ENCODE measurements around the gene RPL27A.

GRCh38 chr11:8684600-8685290 lies 2.2 kb downstream of the RPL27A start:
- TF ChIP-seq CTCF (IDR thresholded peaks at IDR 0.05) (no peak), ZFX (IDR thresholded peaks at IDR 0.05; ENCODE audit: borderline replicate concordance) (no peak)

Measured in 22Rv1 (cell line).